ENCODE measurements around the gene GNB5. TPM values are rescaled to one million over a fixed set of nuclear protein-coding genes. Genes with fewer than 3 reads are reported as not detected.
"Not testable (repeated sequence)": the region's sequence is repeated elsewhere in the genome, so short reads cannot be mapped to it uniquely, and the experiment has no call there.

Gene GNB5
- 10 to 100 TPM; 24.1 to 37.1 (median 33.0) TPM for total RNA-seq (2021; fragmentation: NEBNext Ultra II Directional; extraction: Animal tissue kit (Norgen Biotek cat#: 25700))
- long read RNA-seq, transcript GNB5-202 (11 exons, 1,735 nt), result major isoform, 50 of 57 reads
- long read RNA-seq, partial matches to known transcripts, result 2 of 57 reads
- long read RNA-seq, other reads (novel, unspliced or antisense), result 4 of 57 reads

GRCh38 chr15:52191207-52191606 is at the start of gene GNB5:
Gene GNB5, minus strand, starts transcription at chr15:52191392. Its CDS starts 6,716 bp downstream, at chr15:52184676.
- Mint-ChIP-seq H3K36me3 (ENCODE audit: low read depth) (no peaks in the 10 kb centered on the region), H3K27me3 (ENCODE audit: insufficient read depth) (peaks cover 2% of the 10 kb centered on the region), H3K4me1 (ENCODE audit: low read depth) (peaks cover 22% of the 10 kb centered on the region), H3K4me3 (no peak within 1 kb of the TSS), H3K9me3 (no peaks in the 10 kb centered on the region), H3K27ac (no peak within 1 kb of the TSS)
- no peak for DNase-seq
- TF ChIP-seq CTCF (IDR thresholded peaks at IDR 0.05), result no peak

GRCh38 chr15:52240166-52240565 is 49.0 kb upstream of the GNB5 start:
- H3K4me3 Mint-ChIP-seq, result no peak overlapping the region
- no peak overlapping the region for H3K27ac Mint-ChIP-seq
- no peak for DNase-seq
- TF ChIP-seq CTCF (IDR thresholded peaks at IDR 0.05), result no peak
- peaks cover 5% of the 10 kb centered on the region for H3K4me1 Mint-ChIP-seq (ENCODE audit: low read depth)
- no peaks in the 10 kb centered on the region for H3K9me3 Mint-ChIP-seq
- H3K36me3 Mint-ChIP-seq (ENCODE audit: low read depth), result no peaks in the 10 kb centered on the region
- H3K27me3 Mint-ChIP-seq (ENCODE audit: insufficient read depth), result peaks cover 19% of the 10 kb centered on the region

- not testable (repeated sequence) for H3K9me3 Mint-ChIP-seq; H3K4me3 Mint-ChIP-seq; DNase-seq; H3K36me3 Mint-ChIP-seq (ENCODE audit: low read depth); H3K27ac Mint-ChIP-seq
- peaks cover 16% of the 10 kb centered on the region for H3K4me1 Mint-ChIP-seq (ENCODE audit: low read depth)
- H3K27me3 Mint-ChIP-seq (ENCODE audit: insufficient read depth), result peaks cover 16% of the 10 kb centered on the region
Measured at GRCh38 chr15:52238989-52239525, 47.9 kb upstream of the GNB5 start.

- Mint-ChIP-seq H3K4me3 (no peak overlapping the region), H3K27ac (no peak overlapping the region), H3K9me3 (no peaks in the 10 kb centered on the region), H3K36me3 (ENCODE audit: low read depth) (no peaks in the 10 kb centered on the region), H3K4me1 (ENCODE audit: low read depth) (peaks cover 25% of the 10 kb centered on the region), H3K27me3 (ENCODE audit: insufficient read depth) (peaks cover 12% of the 10 kb centered on the region)
- no peak for DNase-seq
- TF ChIP-seq CTCF (IDR thresholded peaks at IDR 0.05), result no peak
Measured at GRCh38 chr15:52238149-52238548, 47.0 kb upstream of the GNB5 start.

GRCh38 chr15:52236013-52236412 is 44.8 kb upstream of the GNB5 start:
- Mint-ChIP-seq H3K4me1 (ENCODE audit: low read depth) (peaks cover 40% of the 10 kb centered on the region), H3K9me3 (no peaks in the 10 kb centered on the region), H3K36me3 (ENCODE audit: low read depth) (no peaks in the 10 kb centered on the region), H3K27ac (no peak overlapping the region), H3K4me3 (no peak overlapping the region), H3K27me3 (ENCODE audit: insufficient read depth) (peaks cover 6% of the 10 kb centered on the region)
- no peak for TF ChIP-seq CTCF (IDR thresholded peaks at IDR 0.05)
- DNase-seq, result no peak

- DNase-seq, result no peak
- TF ChIP-seq CTCF (IDR thresholded peaks at IDR 0.05), result no peak
- Mint-ChIP-seq H3K36me3 (ENCODE audit: low read depth) (no peaks in the 10 kb centered on the region), H3K4me3 (no peak overlapping the region), H3K9me3 (no peaks in the 10 kb centered on the region), H3K27me3 (ENCODE audit: insufficient read depth) (peaks cover 6% of the 10 kb centered on the region), H3K4me1 (ENCODE audit: low read depth) (peaks cover 40% of the 10 kb centered on the region), H3K27ac (no peak overlapping the region)
Measured at GRCh38 chr15:52234596-52235541, 43.7 kb upstream of the GNB5 start.
